Endothelial cell (in vitro differentiated cells): ENCODE measurements around the gene AFF1. TPM values are rescaled to one million over a fixed set of nuclear protein-coding genes. Genes with fewer than 3 reads are reported as not detected.

Source experiments
- DNase-seq: peaks from one replicate; pipeline ENCODE4 v3.0.0; 2021; ENCODE audit warnings: low spot score
- H3K27ac Mint-ChIP-seq: one replicate; pipeline ENCODE4 v1.8.0; 2021; ENCODE audit warnings: mixed read lengths, inconsistent platforms; ENCODE audit not compliant: unreplicated experiment
- H3K27me3 Mint-ChIP-seq: one replicate; pipeline ENCODE4 v1.8.0; 2021; ENCODE audit warnings: mild to moderate bottlenecking, moderate library complexity, mixed read lengths, inconsistent platforms; ENCODE audit not compliant: unreplicated experiment
- H3K36me3 Mint-ChIP-seq: one replicate; pipeline ENCODE4 v1.8.0; 2021; ENCODE audit warnings: mild to moderate bottlenecking, low read depth, mixed read lengths, inconsistent platforms; ENCODE audit not compliant: unreplicated experiment
- H3K4me1 Mint-ChIP-seq: one replicate; pipeline ENCODE4 v1.8.0; 2021; ENCODE audit warnings: mild to moderate bottlenecking, mixed read lengths, inconsistent platforms; ENCODE audit not compliant: unreplicated experiment
- H3K4me3 Mint-ChIP-seq: one replicate; pipeline ENCODE4 v1.8.0; 2021; ENCODE audit warnings: mild to moderate bottlenecking, mixed read lengths, inconsistent platforms; ENCODE audit not compliant: unreplicated experiment
- H3K9me3 Mint-ChIP-seq: one replicate; pipeline ENCODE4 v1.8.0; 2021; ENCODE audit warnings: mixed read lengths, inconsistent platforms; ENCODE audit not compliant: unreplicated experiment
- CTCF ChIP-seq: fragments of 200-600 bp; sonication (generic); IDR thresholded peaks from one replicate; pipeline ENCODE4 v1.5.0; 2021; ENCODE audit warnings: antibody characterized with exemption; ENCODE audit not compliant: unreplicated experiment
- total RNA-seq: library from RNA; stranded (reverse); fragmentation: NEBNext Ultra II Directional; extraction: Animal tissue kit (Norgen Biotek cat#: 25700); gene quantifications from one replicate; pipeline ENCODE4 v1.2.1, GENCODE V29; 2021; ENCODE audit not compliant: unreplicated experiment

Gene AFF1
- total RNA-seq, 1 donor from 2014 or later: 93.1 TPM

- peak overlapping the region; percentile 39 for H3K27ac Mint-ChIP-seq
- H3K4me1 Mint-ChIP-seq: peaks cover 27% of the 10 kb centered on the region
Observed at GRCh38 chr4:86970447-86971354, 35.9 kb downstream of the AFF1 start.

GRCh38 chr4:86971355-86971683 is 36.5 kb downstream of the AFF1 start:
- Mint-ChIP-seq H3K27ac (no peak overlapping the region), H3K4me1 (peaks cover 27% of the 10 kb centered on the region), H3K27me3 (peaks cover 7% of the 10 kb centered on the region), H3K36me3 (peaks cover 4% of the 10 kb centered on the region), H3K4me3 (no peak overlapping the region), H3K9me3 (no peaks in the 10 kb centered on the region)
- DNase-seq: no peak
- TF ChIP-seq CTCF: no peak

More at GRCh38 chr4:86970447-86971354, 35.9 kb downstream of the AFF1 start:
- no peak overlapping the region for H3K4me3 Mint-ChIP-seq
- H3K9me3 Mint-ChIP-seq: no peaks in the 10 kb centered on the region
- no peak for TF ChIP-seq CTCF
- H3K36me3 Mint-ChIP-seq: peaks cover 4% of the 10 kb centered on the region
- no peak for DNase-seq
- peaks cover 5% of the 10 kb centered on the region for H3K27me3 Mint-ChIP-seq

GRCh38 chr4:86972997-86973396 is 38.2 kb downstream of the AFF1 start:
- Mint-ChIP-seq H3K27me3 (peaks cover 8% of the 10 kb centered on the region), H3K4me3 (peak overlapping the region; percentile 15), H3K27ac (no peak overlapping the region), H3K4me1 (peaks cover 32% of the 10 kb centered on the region), H3K36me3 (peaks cover 4% of the 10 kb centered on the region), H3K9me3 (no peaks in the 10 kb centered on the region)
- no peak for DNase-seq
- TF ChIP-seq CTCF: no peak

- TF ChIP-seq CTCF: no peak
- Mint-ChIP-seq H3K27me3 (peaks cover 8% of the 10 kb centered on the region), H3K27ac (no peak overlapping the region), H3K4me3 (no peak overlapping the region), H3K36me3 (peaks cover 4% of the 10 kb centered on the region), H3K4me1 (peaks cover 32% of the 10 kb centered on the region), H3K9me3 (no peaks in the 10 kb centered on the region)
- DNase-seq: no peak
Observed at GRCh38 chr4:86973668-86974067, 38.9 kb downstream of the AFF1 start.

GRCh38 chr4:86974551-86974994 is 39.8 kb downstream of the AFF1 start:
- Mint-ChIP-seq H3K27me3 (peaks cover 8% of the 10 kb centered on the region), H3K27ac (peak overlapping the region; percentile 48), H3K4me3 (peak overlapping the region; percentile 26), H3K4me1 (peaks cover 32% of the 10 kb centered on the region), H3K9me3 (no peaks in the 10 kb centered on the region), H3K36me3 (peaks cover 4% of the 10 kb centered on the region)
- DNase-seq: no peak
- no peak for TF ChIP-seq CTCF
